GM12865 (cell line): ENCODE data around the gene RASSF8.

Source experiments
- DNase-seq: peaks from one replicate; pipeline ENCODE4 v3.0.0; 2010; ENCODE audit warnings: low read depth
- H3K4me3 ChIP-seq: 2 replicates; pipeline ENCODE4 v1.5.1; 2011; ENCODE audit warnings: mild to moderate bottlenecking, low read depth, low read length, control low read depth
- CTCF ChIP-seq: IDR thresholded peaks from 2 replicates; pipeline ENCODE4 v1.5.1; 2011; ENCODE audit warnings: low read length, control low read depth, low read depth, inconsistent platforms; ENCODE audit not compliant: insufficient read depth; ENCODE audit errors: missing control alignments

RASSF8 gene

GRCh38 chr12:25988505-25988904 is 30.0 kb downstream of the RASSF8 start:
- no peak for TF ChIP-seq CTCF
- H3K4me3 ChIP-seq, result no peak overlapping the region
- no peak for DNase-seq

GRCh38 chr12:25990495-25990894 is 32.0 kb downstream of the RASSF8 start:
- no peak for DNase-seq
- H3K4me3 ChIP-seq, result no peak overlapping the region
- no peak for TF ChIP-seq CTCF

- TF ChIP-seq CTCF, result no peak
- DNase-seq, result no peak
- H3K4me3 ChIP-seq, result no peak overlapping the region
Observed at GRCh38 chr12:25992026-25992782, 33.7 kb downstream of the RASSF8 start.

- no peak overlapping the region for H3K4me3 ChIP-seq
- DNase-seq, result no peak
- no peak for TF ChIP-seq CTCF
Observed at GRCh38 chr12:25993901-25994651, 35.6 kb downstream of the RASSF8 start.

- no peak for TF ChIP-seq CTCF
- DNase-seq, result no peak
- H3K4me3 ChIP-seq, result no peak overlapping the region
Observed at GRCh38 chr12:25994901-25995625, 36.6 kb downstream of the RASSF8 start.

GRCh38 chr12:25995906-25996305 is 37.4 kb downstream of the RASSF8 start:
- no peak for TF ChIP-seq CTCF
- no peak for DNase-seq
- H3K4me3 ChIP-seq, result no peak overlapping the region
